ENCODE data around the gene RAPGEF6.
"Not testable (repeated sequence)": the region's sequence is repeated elsewhere in the genome, so short reads cannot be mapped to it uniquely, and the experiment has no call there.

Gene RAPGEF6

DNA sequence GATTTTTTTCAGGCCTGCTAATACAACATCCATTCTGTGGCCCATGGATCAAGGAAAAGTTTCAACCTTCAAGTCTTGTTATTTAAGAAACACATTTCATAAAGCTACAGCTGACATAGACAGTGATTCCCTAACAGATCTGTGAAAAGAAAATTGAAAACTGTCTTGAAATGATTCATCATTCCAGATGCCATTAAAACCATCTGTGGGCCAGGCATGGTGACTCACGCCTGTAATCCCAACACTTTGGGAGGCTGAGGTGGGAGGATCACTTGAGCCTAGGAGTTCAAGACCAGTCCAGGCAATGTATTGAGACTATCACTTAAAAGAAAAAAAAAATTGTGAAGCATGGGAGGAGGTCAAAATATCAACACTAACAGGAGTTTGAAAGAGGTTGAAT, 6.0 kb downstream of the RAPGEF6 start:
- TF ChIP-seq, protein P1, sequence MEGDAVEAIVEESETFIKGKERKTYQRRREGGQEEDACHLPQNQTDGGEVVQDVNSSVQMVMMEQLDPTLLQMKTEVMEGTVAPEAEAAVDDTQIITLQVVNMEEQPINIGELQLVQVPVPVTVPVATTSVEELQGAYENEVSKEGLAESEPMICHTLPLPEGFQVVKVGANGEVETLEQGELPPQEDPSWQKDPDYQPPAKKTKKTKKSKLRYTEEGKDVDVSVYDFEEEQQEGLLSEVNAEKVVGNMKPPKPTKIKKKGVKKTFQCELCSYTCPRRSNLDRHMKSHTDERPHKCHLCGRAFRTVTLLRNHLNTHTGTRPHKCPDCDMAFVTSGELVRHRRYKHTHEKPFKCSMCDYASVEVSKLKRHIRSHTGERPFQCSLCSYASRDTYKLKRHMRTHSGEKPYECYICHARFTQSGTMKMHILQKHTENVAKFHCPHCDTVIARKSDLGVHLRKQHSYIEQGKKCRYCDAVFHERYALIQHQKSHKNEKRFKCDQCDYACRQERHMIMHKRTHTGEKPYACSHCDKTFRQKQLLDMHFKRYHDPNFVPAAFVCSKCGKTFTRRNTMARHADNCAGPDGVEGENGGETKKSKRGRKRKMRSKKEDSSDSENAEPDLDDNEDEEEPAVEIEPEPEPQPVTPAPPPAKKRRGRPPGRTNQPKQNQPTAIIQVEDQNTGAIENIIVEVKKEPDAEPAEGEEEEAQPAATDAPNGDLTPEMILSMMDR (IDR thresholded peaks at IDR 0.05; ENCODE audit: control insufficient read depth, extremely low read depth, insufficient read depth), result no peak
- no peak for DNase-seq (ENCODE audit: low read depth)
- no peak overlapping the region for H3K4me3 ChIP-seq (ENCODE audit: low read depth, low read length)

DNA sequence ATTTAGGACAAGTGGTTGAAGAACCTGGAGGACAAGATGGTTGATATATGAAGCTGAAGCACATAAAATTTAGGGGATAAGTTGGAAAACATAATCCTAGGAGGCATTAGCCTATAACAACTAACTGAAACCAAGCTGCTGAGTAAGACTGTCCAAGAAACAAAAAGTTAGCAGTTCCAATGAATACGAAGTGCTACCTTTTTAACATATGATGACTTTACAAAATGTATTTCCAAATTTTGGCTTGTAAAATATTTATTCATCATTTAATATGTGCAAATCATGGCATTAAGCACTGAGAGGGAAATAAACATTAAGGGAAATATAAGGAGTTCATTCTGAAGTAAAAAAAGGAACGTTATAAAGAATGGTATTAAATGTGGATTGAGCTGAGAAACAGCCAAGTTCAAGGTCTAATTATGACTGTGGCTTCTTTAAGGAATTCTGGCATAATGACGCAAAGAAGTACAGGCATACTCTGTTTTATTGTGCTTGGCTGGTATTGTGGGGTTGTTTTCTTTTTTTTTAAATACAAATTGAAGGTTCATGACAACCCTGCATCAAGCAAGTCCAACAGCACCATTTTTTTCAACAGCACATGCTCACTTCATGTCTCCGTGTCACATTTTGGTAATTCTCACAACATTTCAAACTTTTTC, 7.7 kb downstream of the RAPGEF6 start:
- TF ChIP-seq, protein P1 (IDR thresholded peaks at IDR 0.05; ENCODE audit: control insufficient read depth, extremely low read depth, insufficient read depth), result no peak
- DNase-seq (ENCODE audit: low read depth), result no peak
- H3K4me3 ChIP-seq (ENCODE audit: low read depth, low read length), result no peak overlapping the region

DNA sequence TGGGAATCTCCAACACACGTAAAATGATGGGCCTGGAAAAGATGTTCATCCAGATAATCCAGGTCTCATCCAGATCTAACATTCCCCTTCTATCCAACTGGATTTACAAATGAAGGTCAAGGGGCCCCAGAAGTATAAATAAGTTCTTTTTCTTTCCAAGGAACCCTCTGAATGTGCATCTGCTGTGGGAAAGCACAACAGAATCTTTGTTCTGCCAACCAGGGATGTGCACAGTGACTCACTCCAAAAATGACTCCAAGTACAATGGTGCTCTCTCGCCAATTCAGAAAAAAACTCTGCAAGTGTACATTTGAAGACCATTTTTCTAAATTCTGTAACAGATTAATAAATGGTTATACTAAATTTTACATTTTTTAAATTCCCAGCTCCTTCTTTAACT, 12.4 kb downstream of the RAPGEF6 start:
- no peak for DNase-seq (ENCODE audit: low read depth)
- H3K4me3 ChIP-seq (ENCODE audit: low read depth, low read length), result no peak overlapping the region
- TF ChIP-seq, protein P1 (IDR thresholded peaks at IDR 0.05; ENCODE audit: control insufficient read depth, extremely low read depth, insufficient read depth), result no peak

DNA sequence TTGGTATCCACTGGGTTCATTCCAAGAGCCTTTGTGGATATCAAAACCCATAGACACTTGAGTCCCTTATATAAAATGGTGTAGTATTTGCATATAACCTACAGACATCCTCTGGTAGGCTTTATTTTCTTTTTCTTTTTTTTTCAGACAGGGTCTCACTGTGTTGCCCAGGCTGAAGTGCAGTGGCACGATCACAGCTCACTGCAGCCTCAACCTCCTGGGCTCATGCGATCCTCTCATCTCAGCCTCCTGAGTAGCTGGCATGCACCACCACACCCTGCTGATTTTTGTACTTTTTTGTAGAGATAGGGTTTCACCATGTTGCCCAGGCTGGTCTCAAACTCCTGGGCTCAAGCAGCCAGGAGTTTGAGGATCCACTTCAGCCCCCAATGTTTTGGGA, 13.9 kb downstream of the RAPGEF6 start:
- H3K4me3 ChIP-seq (ENCODE audit: low read depth, low read length); DNase-seq (ENCODE audit: low read depth): not testable (repeated sequence)

DNA sequence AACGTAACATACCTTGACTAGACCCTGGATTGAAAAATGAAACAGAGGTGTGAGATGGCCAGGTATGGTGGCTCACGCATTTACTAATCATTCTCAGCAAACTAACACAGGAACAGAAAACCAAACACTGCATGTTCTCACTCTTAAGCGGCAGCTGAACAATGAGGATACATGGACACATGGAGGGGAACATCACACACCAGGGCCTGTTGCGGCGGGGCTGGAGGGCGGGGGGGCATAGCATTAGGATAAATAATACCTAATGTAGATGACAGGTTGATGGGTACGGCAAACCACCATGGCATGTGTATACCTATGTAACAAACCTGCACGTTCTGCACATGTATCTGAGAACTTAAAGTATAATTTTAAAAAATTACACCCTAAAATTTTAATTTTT, 15.9 kb downstream of the RAPGEF6 start:
- no peak overlapping the region for H3K4me3 ChIP-seq (ENCODE audit: low read depth, low read length)
- no peak for DNase-seq (ENCODE audit: low read depth)
- TF ChIP-seq, protein P1 (IDR thresholded peaks at IDR 0.05; ENCODE audit: control insufficient read depth, extremely low read depth, insufficient read depth), result no peak

DNA sequence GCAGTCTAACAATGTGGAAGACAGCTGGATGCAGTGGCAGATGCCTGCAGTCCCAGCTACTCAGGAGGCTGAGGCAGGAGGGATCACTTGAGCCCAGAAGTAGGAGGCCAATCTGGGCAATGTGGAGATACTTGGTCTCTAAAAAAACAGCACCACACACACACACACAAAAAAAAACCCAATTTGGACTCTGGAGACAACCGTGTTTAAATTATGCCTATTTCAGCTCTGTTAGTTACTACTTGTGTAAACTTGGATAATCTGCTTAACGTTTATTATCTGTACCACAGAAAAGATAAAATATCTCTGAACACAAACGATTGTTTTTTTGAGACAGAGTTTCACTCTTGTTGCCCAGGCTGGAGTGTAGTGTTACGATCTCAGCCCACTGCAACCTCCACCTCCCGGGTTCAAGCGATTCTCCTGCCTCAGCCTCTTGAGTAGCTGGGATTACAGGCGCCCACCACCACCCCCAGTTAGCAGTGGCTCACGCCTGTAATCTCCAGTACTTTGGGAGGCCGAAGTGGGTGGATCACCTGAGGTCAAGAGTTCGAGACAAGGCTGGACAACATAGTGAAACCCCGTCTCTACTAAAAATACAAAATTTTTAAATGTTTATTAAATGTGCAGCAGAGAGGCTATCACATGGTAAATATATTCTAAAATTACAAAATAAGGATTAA, 17.7 kb downstream of the RAPGEF6 start:
- H3K4me3 ChIP-seq (ENCODE audit: low read depth, low read length), result no peak overlapping the region
- DNase-seq (ENCODE audit: low read depth), result no peak
- TF ChIP-seq, protein P1 (IDR thresholded peaks at IDR 0.05; ENCODE audit: control insufficient read depth, extremely low read depth, insufficient read depth), result no peak

DNA sequence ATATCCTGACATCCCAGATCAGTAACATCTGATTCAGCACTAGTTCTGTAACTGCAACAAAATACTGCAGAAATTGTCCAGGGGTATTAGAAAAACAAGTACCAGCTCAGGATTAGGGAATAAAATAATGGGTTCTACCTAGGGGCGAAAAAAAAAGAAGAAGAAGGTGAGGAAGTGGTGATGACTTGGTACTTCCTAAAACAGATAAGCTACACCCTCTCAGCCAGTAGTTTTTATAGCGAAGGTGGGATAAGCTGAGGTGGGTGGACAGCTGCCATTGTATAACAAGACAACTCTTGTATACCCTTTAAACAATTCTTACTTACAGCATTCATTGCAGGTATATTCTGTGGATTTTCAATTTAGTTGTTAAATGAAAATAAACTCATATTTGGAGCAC, 19.1 kb downstream of the RAPGEF6 start:
- TF ChIP-seq, protein P1 (IDR thresholded peaks at IDR 0.05; ENCODE audit: control insufficient read depth, extremely low read depth, insufficient read depth), result no peak
- no peak for DNase-seq (ENCODE audit: low read depth)
- no peak overlapping the region for H3K4me3 ChIP-seq (ENCODE audit: low read depth, low read length)

All from LNCaP clone FGC (cell line).